C4-2B (cell line): Measurements from ENCODE around the gene DST.

Source experiments
- ZFX ChIP-seq: fragments of 450-650 bp; IDR thresholded peaks from 2 replicates; pipeline ENCODE4 v1.6.1; 2017
- TF ChIP-seq, protein P1 (sequence below): fragments of 450-650 bp; conservative IDR thresholded peaks from 2 replicates; pipeline ENCODE4 v1.5.1; 2017; ENCODE audit warnings: mild to moderate bottlenecking

DNA sequence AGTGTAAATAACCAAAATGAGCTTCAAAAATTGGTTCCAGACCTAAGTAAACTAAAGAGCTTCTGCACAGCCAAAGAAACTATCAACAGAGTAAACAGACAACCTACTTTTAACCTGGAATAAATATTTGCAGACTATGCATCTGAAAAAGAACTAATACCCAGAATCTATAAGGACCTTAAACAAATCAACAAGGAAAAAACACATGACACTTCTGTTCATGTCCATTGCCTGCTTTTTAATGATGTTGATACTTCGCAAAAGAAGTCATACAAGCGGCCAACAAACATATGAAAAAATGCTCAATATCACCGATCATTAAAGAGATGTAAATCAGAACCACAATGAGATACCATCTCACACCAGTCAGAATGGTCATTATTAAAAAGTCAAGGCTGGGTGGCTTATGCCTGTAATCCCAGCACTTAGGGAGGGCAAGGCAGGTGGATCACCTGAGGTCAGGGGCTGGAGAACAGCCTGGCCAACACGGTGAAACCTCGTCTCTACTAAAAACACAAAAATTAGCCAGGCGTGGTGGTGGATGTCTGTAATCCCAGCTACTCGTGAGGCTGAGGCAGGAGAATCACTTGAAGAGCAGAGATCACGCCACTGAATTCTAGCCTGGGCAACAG, 42.5 kb upstream of the DST start:
- TF ChIP-seq, protein P1, sequence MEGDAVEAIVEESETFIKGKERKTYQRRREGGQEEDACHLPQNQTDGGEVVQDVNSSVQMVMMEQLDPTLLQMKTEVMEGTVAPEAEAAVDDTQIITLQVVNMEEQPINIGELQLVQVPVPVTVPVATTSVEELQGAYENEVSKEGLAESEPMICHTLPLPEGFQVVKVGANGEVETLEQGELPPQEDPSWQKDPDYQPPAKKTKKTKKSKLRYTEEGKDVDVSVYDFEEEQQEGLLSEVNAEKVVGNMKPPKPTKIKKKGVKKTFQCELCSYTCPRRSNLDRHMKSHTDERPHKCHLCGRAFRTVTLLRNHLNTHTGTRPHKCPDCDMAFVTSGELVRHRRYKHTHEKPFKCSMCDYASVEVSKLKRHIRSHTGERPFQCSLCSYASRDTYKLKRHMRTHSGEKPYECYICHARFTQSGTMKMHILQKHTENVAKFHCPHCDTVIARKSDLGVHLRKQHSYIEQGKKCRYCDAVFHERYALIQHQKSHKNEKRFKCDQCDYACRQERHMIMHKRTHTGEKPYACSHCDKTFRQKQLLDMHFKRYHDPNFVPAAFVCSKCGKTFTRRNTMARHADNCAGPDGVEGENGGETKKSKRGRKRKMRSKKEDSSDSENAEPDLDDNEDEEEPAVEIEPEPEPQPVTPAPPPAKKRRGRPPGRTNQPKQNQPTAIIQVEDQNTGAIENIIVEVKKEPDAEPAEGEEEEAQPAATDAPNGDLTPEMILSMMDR: no peak
- TF ChIP-seq ZFX: no peak
